Subcutaneous abdominal adipose tissue (tissue), 5 donors: Measurements from ENCODE around the gene CPPED1.

ENCODE experiments used
- H3K27ac ChIP-seq: one replicate; pipeline ENCODE4 v1.7.0; 2013; ENCODE audit warnings: low read depth, mild to moderate bottlenecking, inconsistent platforms, low read length, moderate library complexity
- H3K27me3 ChIP-seq, 5 donors: one replicate each; pipeline ENCODE4 v1.7.0; 2013; ENCODE audit warnings: low read length in 5 of 5, inconsistent platforms in 1 of 5; ENCODE audit not compliant: control insufficient read depth in 5 of 5, insufficient read depth in 4 of 5
- H3K36me3 ChIP-seq, 5 donors: one replicate each; pipeline ENCODE4 v1.7.0; 2013; ENCODE audit warnings: low read length in 5 of 5; ENCODE audit not compliant: control insufficient read depth in 5 of 5, insufficient read depth in 5 of 5
- H3K4me1 ChIP-seq, 5 donors: one replicate each; pipeline ENCODE4 v1.7.0; 2013; ENCODE audit warnings: low read length in 5 of 5, mild to moderate bottlenecking in 3 of 5, moderate library complexity in 1 of 5; ENCODE audit not compliant: control insufficient read depth in 5 of 5, insufficient read depth in 5 of 5
- H3K4me3 ChIP-seq, 5 donors: one replicate each; pipeline ENCODE4 v1.7.0; 2013; ENCODE audit warnings: low read length in 5 of 5, low read depth in 1 of 5
- H3K9ac ChIP-seq, 5 donors: one replicate each; pipeline ENCODE4 v1.7.0; 2013; ENCODE audit warnings: low read length in 5 of 5, mild to moderate bottlenecking in 4 of 5, moderate library complexity in 3 of 5
- H3K9me3 ChIP-seq, 5 donors: one replicate each; pipeline ENCODE4 v1.7.0; 2013; ENCODE audit warnings: low read length in 5 of 5; ENCODE audit not compliant: control insufficient read depth in 5 of 5
- donor health status: healthy.
- donor health status: healthy.
- donor health status: healthy.
- donor health status: healthy.
- donor health status: healthy.

The CPPED1 gene

DNA sequence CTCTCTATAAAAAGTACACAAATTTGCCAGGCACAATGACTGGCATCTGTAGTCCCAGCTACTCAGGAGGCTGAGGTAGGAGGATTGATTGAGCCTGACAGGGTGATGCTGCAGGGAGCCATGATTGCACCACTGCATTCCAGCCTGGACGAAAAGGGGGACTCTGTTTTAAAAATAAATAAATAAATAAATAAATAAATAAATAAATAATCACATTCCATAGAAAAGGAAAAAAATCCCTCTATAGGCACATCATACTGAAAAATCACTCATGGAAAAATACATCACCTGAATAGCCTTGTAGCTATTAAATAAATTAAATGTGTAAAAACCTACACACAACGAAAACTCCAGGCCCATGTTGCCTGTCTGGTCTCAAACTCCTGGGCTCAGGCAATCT is 56.4 kb downstream of the CPPED1 start:
- Histone ChIP-seq H3K9ac (no peak overlapping the region), H3K36me3 (peaks cover 0 to 4% (median 0%) of the 10 kb centered on the region in 5 donors), H3K9me3 (peaks cover 0 to 12% (median 10%) of the 10 kb centered on the region in 5 donors), H3K27ac (no peak overlapping the region), H3K4me1 (peaks cover 0 to 2% (median 0%) of the 10 kb centered on the region in 5 donors), H3K27me3 (no peaks in the 10 kb centered on the region), H3K4me3 (no peak overlapping the region)

DNA sequence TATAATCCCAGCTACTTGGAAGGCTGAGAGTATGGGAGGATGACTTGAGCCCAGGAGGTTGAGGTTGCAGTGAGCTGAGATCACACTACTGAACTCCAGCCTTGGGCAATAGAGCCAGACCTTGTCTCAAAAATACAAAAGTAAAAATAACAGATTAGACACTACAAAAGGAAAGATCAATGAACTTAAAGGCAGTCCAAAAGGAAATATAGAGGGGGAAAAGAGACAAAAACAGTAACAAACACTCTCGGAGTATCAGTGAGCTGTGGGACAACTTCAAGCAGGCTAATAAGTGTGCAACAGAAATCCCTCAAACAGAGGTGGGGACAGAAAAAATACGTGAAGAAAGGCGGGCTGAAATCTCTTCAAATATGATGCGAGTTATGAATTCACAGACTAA is 58.8 kb downstream of the CPPED1 start:
- no peak overlapping the region for H3K4me3 ChIP-seq
- no peak overlapping the region for H3K9ac ChIP-seq
- H3K4me1 ChIP-seq = peaks cover 0 to 2% (median 0%) of the 10 kb centered on the region in 5 donors
- no peaks in the 10 kb centered on the region for H3K27me3 ChIP-seq
- H3K9me3 ChIP-seq = peaks cover 0 to 12% (median 11%) of the 10 kb centered on the region in 5 donors
- H3K36me3 ChIP-seq = peaks cover 0 to 10% (median 4%) of the 10 kb centered on the region in 5 donors
- no peak overlapping the region for H3K27ac ChIP-seq

DNA sequence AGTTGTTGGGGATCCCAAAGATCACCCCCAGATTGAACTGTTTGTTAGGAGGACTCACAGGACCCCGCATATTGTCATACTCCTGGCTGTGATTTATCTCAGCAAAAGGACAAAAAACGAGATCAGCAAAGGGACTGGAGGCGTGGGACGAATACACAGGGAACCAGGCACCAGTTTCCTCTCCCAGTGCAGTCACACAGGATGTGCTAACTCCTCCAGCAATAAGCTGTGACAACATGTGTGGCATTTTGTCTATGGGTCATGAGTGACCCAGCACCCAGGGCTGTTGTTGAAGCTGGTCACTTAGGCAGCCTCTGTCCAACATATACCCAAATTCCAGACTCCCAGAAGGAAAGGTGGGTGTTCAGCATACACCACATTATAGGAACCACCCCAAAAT is 60.9 kb downstream of the CPPED1 start:
- no peaks in the 10 kb centered on the region for H3K27me3 ChIP-seq
- no peak overlapping the region for H3K27ac ChIP-seq
- H3K9ac ChIP-seq = no peak overlapping the region
- H3K9me3 ChIP-seq = peaks cover 0 to 15% (median 12%) of the 10 kb centered on the region in 5 donors
- peaks cover 0 to 2% (median 0%) of the 10 kb centered on the region in 5 donors for H3K4me1 ChIP-seq
- no peak overlapping the region for H3K4me3 ChIP-seq
- peaks cover 3 to 11% (median 7%) of the 10 kb centered on the region in 5 donors for H3K36me3 ChIP-seq

DNA sequence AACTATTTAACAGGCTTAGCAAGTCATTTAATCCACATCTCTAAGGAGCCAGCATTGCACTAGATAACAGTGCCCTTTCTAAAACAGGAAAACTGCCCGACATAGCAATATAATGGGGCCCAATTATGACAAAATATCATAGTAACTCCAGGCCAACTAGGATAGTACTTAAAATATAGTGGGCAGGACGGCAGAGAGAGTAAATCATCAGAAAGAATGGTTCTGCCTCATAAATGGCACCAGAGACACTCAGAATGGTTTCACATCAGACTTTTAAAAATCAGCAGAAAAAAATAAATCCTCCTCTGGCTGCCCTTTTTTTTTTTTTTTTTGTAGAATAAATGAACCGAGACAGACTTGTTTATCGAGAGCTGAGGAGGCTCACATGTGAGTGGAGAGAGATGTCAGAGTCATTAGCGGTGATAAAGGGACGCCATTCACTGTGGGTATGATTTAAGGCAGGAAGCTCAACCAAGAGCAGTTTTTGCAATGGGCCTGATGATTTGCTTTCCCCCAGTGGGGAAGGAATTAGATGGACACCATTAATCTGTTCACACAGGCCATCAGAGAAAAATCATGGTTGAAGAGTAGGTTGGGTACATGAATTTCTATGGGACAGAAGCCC is 62.6 kb downstream of the CPPED1 start:
- no peak overlapping the region for H3K27ac ChIP-seq
- peaks cover 4 to 15% (median 9%) of the 10 kb centered on the region in 5 donors for H3K36me3 ChIP-seq
- H3K4me1 ChIP-seq = peaks cover 0 to 2% (median 0%) of the 10 kb centered on the region in 5 donors
- peaks cover 0 to 15% (median 12%) of the 10 kb centered on the region in 5 donors for H3K9me3 ChIP-seq
- H3K27me3 ChIP-seq = no peaks in the 10 kb centered on the region
- H3K9ac ChIP-seq = no peak overlapping the region
- H3K4me3 ChIP-seq = no peak overlapping the region

DNA sequence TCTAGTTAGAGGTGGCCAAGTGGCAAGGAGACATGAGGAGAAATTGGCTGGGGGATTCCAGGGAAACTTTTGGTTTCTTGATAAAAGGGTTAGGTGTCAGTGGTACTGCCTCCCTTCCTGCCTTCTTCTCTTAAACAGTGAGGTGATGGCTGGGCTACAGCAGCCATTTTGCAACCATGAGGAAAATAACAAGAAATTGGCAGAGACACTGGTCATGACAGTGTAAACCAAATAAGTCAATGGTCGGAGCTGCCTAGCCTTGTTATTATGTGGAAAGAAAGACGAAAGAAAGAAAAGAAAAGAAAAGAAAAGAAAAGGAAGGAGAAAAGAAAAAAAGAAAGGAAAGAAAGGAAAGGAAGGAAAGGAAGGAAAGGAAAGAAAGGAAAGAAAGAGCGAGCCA is 63.9 kb downstream of the CPPED1 start:
- Histone ChIP-seq H3K27ac (no peak overlapping the region), H3K36me3 (peaks cover 0 to 15% (median 9%) of the 10 kb centered on the region in 5 donors), H3K9me3 (peaks cover 0 to 9% (median 5%) of the 10 kb centered on the region in 5 donors), H3K27me3 (no peaks in the 10 kb centered on the region), H3K4me1 (peaks cover 0 to 2% (median 0%) of the 10 kb centered on the region in 5 donors), H3K4me3 (no peak overlapping the region), H3K9ac (no peak overlapping the region)

DNA sequence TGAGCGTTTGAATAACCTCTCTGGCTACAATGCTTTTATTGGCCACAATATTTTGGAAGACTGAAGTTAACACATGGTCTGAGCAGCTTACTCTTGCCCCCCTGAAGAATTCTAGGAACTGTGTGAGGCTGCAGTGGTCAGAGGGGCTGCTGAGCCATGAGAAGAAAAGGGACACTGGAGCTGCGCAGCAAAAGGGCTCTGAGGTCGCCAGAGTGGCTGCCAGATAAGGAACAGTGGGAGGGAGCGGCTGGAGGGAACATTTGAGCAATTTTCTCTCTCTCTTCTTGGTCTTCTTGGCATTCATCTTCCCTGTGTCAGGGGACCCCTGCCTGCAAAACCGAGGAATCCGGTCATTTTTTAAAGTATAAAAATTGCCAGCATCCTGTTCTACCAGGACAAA is 66.1 kb downstream of the CPPED1 start:
- Histone ChIP-seq H3K9ac (no peak overlapping the region), H3K4me3 (no peak overlapping the region), H3K36me3 (peaks cover 3 to 15% (median 9%) of the 10 kb centered on the region in 5 donors), H3K9me3 (peaks cover 2 to 15% (median 11%) of the 10 kb centered on the region in 5 donors), H3K27me3 (no peaks in the 10 kb centered on the region), H3K27ac (no peak overlapping the region), H3K4me1 (no peaks in the 10 kb centered on the region)

DNA sequence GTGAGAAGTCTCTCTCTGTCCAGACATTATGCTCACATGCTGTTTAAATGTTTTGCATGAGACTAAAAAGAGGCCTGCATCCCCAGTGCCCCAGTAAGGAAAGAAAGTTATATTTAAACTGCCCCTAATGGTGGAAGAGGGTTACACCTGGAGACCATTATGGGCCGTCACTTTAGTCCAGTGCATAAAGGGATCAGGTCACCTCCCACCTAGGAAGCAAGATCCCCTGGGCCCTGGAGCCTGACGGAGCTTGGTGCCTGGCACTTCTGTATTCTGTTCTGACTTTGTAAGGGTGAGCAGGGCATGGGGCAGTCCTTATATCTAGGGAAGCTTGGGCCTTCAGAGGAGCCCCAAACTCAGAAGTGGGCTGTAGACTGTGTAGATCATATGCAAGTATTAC is 67.9 kb downstream of the CPPED1 start:
- Histone ChIP-seq H3K4me1 (no peaks in the 10 kb centered on the region), H3K9ac (no peak overlapping the region), H3K27ac (no peak overlapping the region), H3K9me3 (peaks cover 7 to 19% (median 15%) of the 10 kb centered on the region in 5 donors), H3K4me3 (no peak overlapping the region), H3K27me3 (no peaks in the 10 kb centered on the region), H3K36me3 (peaks cover 4 to 12% (median 6%) of the 10 kb centered on the region in 5 donors)

DNA sequence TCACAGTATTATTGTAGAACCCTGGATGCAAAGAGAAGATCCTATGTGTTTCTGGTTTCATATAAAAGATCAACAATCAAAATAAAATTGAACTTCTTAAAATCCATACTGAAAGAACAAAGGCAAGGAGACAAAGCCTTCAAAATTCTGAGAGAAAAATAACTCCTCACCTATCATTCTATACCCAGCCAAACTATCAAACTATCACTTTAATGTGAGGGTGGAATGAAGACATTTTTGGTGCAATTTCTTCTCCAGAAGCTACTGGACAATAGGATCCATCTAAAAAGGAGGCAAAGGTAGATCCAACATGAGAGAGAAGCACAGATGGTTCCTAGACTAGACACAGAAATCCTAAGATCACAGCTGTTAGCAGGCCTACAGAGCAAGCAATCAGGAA is 71.1 kb downstream of the CPPED1 start:
- no peak overlapping the region for H3K4me3 ChIP-seq
- no peak overlapping the region for H3K27ac ChIP-seq
- H3K27me3 ChIP-seq = no peaks in the 10 kb centered on the region
- H3K9ac ChIP-seq = no peak overlapping the region
- H3K36me3 ChIP-seq = peaks cover 2 to 5% (median 2%) of the 10 kb centered on the region in 5 donors
- H3K9me3 ChIP-seq = peaks cover 7 to 16% (median 15%) of the 10 kb centered on the region in 5 donors
- peaks cover 0 to 5% (median 3%) of the 10 kb centered on the region in 5 donors for H3K4me1 ChIP-seq

DNA sequence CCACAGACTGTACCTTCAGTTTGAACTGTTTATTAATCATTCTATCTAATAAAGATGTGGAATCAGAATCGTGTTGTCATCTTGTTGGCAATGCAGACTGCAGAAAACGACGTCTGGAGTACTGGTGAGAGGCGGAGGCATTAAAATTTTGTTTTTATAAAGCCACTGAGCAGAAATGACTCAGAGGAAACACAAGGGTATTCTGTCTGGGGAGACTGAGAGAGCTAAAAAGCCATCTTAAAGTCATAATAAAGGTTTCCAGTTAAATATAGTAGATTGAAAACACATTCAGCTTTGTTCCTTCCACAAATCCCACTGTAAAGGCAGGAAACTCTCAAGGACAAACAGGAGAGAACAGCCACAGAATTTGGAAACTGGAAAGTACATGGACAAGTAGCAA is 74.2 kb downstream of the CPPED1 start:
- Histone ChIP-seq H3K9me3 (peaks cover 7 to 16% (median 15%) of the 10 kb centered on the region in 5 donors), H3K4me3 (no peak overlapping the region), H3K9ac (no peak overlapping the region), H3K27ac (no peak overlapping the region), H3K4me1 (peaks cover 0 to 5% (median 3%) of the 10 kb centered on the region in 5 donors), H3K36me3 (peaks cover 0 to 5% (median 3%) of the 10 kb centered on the region in 5 donors), H3K27me3 (no peaks in the 10 kb centered on the region)

DNA sequence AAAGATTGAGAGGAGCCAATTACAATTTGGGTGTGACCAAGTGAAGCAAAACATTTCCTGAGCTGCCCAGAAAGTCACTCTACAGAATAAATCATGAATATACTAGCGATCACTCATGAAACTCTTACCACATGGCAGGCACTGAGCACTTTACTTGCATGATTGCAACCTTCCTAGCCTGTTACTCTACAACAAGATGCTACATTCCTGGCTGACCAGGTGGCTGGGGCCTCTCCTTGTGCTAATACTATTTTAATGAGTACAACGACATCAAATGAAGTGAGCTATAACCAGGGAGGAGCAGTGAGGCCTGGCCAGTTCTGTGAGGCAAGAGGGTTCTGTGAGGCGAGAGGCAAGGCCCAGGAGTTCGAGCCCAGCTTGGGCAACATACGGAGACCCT is 75.2 kb downstream of the CPPED1 start:
- H3K27ac ChIP-seq = no peak overlapping the region
- H3K4me1 ChIP-seq = peaks cover 0 to 5% (median 3%) of the 10 kb centered on the region in 5 donors
- H3K36me3 ChIP-seq = peaks cover 0 to 4% (median 2%) of the 10 kb centered on the region in 5 donors
- H3K9ac ChIP-seq = no peak overlapping the region
- H3K9me3 ChIP-seq = peaks cover 7 to 15% (median 11%) of the 10 kb centered on the region in 5 donors
- H3K4me3 ChIP-seq = no peak overlapping the region
- H3K27me3 ChIP-seq = no peaks in the 10 kb centered on the region
